Naive thymus-derived CD8-positive, alpha-beta T cell (primary cell): Measurements from ENCODE around the gene ZNF143. TPM values are rescaled to one million over a fixed set of nuclear protein-coding genes. Genes with fewer than 3 reads are reported as not detected.

ENCODE experiments used
- ATAC-seq, 2 donors: fragments of 150-1000 bp; cut with Tn5 transposase in 1 of 2; sonication (Bioruptor Pico), chemical (Tn5 transposase) in 1 of 2; 1 replicate in 1 of 2; 2 replicates in 1 of 2; pipeline ENCODE4 v1.10.0; 2021; ENCODE audit warnings: mild to moderate bottlenecking in 2 of 2, moderate library complexity in 2 of 2
- POLR2A ChIA-PET: fragments of 350-600 bp; sonication (Branson Sonifier 250); formaldehyde crosslinking; loops from one replicate; lab custom pipeline; 2021; ENCODE audit warnings: antibody characterized with exemption; lab: Charles Lee
- DNase-seq, 10 donors: peaks; one replicate each; pipeline versions ENCODE4 v3.0.0 to v3.0.0-alpha.2; 2020 to 2022
- H3K27ac Mint-ChIP-seq, 10 donors: one replicate each; pipeline ENCODE4 v1.8.0; 2020 to 2022; ENCODE audit warnings: mild to moderate bottlenecking in 10 of 10, mixed read lengths in 10 of 10, moderate library complexity in 4 of 10, inconsistent platforms in 1 of 10
- H3K27me3 Mint-ChIP-seq, 5 donors: one replicate each; pipeline ENCODE4 v1.8.0; 2021 to 2022; ENCODE audit warnings: mixed read lengths in 5 of 5
- H3K36me3 Mint-ChIP-seq, 3 donors: one replicate each; pipeline ENCODE4 v1.8.0; 2020 to 2022; ENCODE audit warnings: mixed read lengths in 3 of 3, mild to moderate bottlenecking in 2 of 3, inconsistent platforms in 1 of 3
- H3K4me1 Mint-ChIP-seq, 4 donors: one replicate each; pipeline ENCODE4 v1.8.0; 2021 to 2022; ENCODE audit warnings: mixed read lengths in 4 of 4
- H3K4me3 Mint-ChIP-seq, 10 donors: one replicate each; pipeline ENCODE4 v1.8.0; 2020 to 2022; ENCODE audit warnings: mild to moderate bottlenecking in 10 of 10, mixed read lengths in 10 of 10, moderate library complexity in 6 of 10, inconsistent platforms in 1 of 10
- H3K9me3 Mint-ChIP-seq, 9 donors: one replicate each; pipeline ENCODE4 v1.8.0; 2020 to 2022; ENCODE audit warnings: mixed read lengths in 9 of 9, mild to moderate bottlenecking in 3 of 9, inconsistent platforms in 1 of 9, moderate library complexity in 1 of 9
- polyA plus RNA-seq, 3 donors: library from polyadenylated mRNA; unstranded; fragments of 300-500 nt; fragmentation: Illumina TruSeq; gene quantifications; one replicate each; pipeline ENCODE4 v1.2.3, GENCODE V29; 2021
- total RNA-seq, 8 experiments: library from RNA in 2 of 8; stranded (reverse) in 2 of 8; gene quantifications; one replicate each; pipeline ENCODE4 v1.2.3 and lab custom pipeline; 2021 to 2026

Gene ZNF143
- total and polyA plus RNA-seq, 5 experiments from 2014 or later = 28.1 to 51.3 (median 38.5) TPM

DNA sequence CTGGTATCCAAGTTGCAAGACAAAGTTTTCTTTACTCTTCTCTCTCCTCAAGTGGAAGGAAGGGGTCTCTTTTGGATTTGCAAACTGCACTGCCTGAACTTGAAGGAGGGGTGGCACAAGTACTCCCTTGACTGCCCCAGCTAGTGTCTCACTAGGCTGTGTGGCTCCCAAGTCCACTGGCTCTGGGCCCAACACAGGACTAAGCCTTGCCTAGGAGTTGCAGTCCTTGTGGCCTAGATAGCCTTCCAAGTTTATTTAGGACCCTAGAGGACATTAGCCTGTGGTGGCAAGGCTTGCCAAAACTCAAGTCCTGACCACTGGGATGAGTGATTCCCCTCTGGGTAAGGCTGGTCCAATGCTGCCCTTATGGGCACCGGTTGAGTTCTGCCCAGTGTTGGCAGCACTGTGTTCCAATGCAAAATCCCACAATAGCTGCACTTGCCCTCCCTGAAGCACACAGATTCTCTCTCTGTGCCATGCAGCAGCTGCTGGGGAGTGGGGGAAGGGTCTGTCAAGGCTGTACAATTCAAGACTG, 102.5 kb downstream of the ZNF143 start:
- POLR2A ChIA-PET = no interaction called here
- Mint-ChIP-seq H3K27ac (no peak overlapping the region), H3K27me3 (no peaks in the 10 kb centered on the region), H3K4me1 (peaks cover 0 to 9% (median 0%) of the 10 kb centered on the region in 4 donors), H3K9me3 (peaks cover 12 to 35% (median 23%) of the 10 kb centered on the region in 9 donors), H3K36me3 (peaks cover 8 to 29% (median 20%) of the 10 kb centered on the region in 3 donors), H3K4me3 (no peak overlapping the region)
- no peak for DNase-seq
- no peak for ATAC-seq

GRCh38 chr11:9565822-9566560, 105.2 kb downstream of the ZNF143 start:
- Mint-ChIP-seq H3K27ac (peak overlapping the region in 3 of 10 donors; percentile 27 to 48 (median 37)), H3K4me3 (no peak overlapping the region), H3K36me3 (peaks cover 5 to 15% (median 12%) of the 10 kb centered on the region in 3 donors), H3K27me3 (no peaks in the 10 kb centered on the region), H3K4me1 (peaks cover 0 to 24% (median 0%) of the 10 kb centered on the region in 4 donors), H3K9me3 (peaks cover 4 to 19% (median 11%) of the 10 kb centered on the region in 9 donors)
- DNase-seq = no peak
- peak in 1 of 2 donors; percentile 77 for ATAC-seq
- POLR2A ChIA-PET = no interaction called here

DNA sequence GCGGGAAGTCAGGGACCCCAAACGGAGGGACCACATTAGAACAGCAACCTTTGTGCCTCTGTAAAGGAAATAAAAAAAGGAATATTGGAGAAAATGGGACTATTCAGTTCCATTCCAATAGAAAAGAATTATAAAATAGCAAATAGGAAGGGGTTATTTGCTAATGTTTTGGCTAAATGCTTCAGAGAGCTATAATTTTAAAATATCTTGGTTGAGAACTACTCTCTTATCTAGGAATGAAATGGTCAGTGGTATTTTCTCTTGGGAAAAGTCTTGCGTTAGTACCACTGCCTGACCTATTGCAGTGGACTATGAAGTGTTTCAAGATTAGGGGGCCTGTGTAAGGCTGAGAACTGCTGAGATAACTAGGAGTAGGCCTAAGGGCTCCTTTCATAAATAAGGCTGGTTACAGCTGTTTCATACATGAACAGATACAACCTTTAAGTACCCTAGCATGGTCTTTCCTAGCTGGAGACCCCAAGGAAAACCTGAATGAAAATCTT, 105.8 kb downstream of the ZNF143 start:
- ATAC-seq = no peak
- POLR2A ChIA-PET = interaction anchor here (0.7 kb wide), 1 partner anchor 58 kb away, joined by 3 read pairs; no protein-coding TSS in a partner anchor

DNA sequence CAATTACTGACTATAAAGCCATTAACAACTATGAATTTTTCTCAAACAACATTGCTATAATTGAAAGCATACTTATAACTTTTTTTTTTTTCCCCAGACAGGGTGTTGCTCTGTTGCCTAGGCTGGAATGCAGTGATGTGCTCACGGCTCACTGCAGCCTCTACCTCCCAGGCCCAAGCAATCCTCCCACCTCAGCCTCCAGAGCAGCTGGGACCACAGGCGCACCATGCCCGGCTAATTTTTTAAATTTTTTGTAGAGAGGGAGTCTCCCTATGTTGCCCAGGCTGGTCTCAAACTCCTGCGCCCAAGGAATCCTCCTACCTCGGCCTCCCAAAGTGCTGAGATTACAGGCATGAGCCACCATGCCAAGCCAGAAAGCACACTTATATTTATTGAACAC, 106.6 kb downstream of the ZNF143 start:
- Mint-ChIP-seq H3K27ac (no peak overlapping the region), H3K27me3 (peaks cover 0 to 10% (median 0%) of the 10 kb centered on the region in 5 donors), H3K9me3 (peaks cover 0 to 7% (median under 1%) of the 10 kb centered on the region in 9 donors), H3K36me3 (peaks cover 0 to 3% (median under 1%) of the 10 kb centered on the region in 3 donors), H3K4me1 (peaks cover 0 to 27% (median 0%) of the 10 kb centered on the region in 4 donors), H3K4me3 (no peak overlapping the region)
- POLR2A ChIA-PET = interaction anchor here (0.7 kb wide), 1 partner anchor 57 kb away, joined by 3 read pairs; no protein-coding TSS in a partner anchor
- no peak for DNase-seq
- ATAC-seq = no peak

More for the DNA sequence above, 105.8 kb downstream of the ZNF143 start:
- Mint-ChIP-seq H3K4me1 (peaks cover 0 to 25% (median 0%) of the 10 kb centered on the region in 4 donors), H3K36me3 (peaks cover 2 to 9% (median 6%) of the 10 kb centered on the region in 3 donors), H3K9me3 (peaks cover 2 to 13% (median 5%) of the 10 kb centered on the region in 9 donors), H3K4me3 (no peak overlapping the region), H3K27me3 (peaks cover 0 to 3% (median 0%) of the 10 kb centered on the region in 5 donors), H3K27ac (peak overlapping the region in 1 of 10 donors; percentile 27)
- no peak for DNase-seq

GRCh38 chr11:9568161-9568853, 107.5 kb downstream of the ZNF143 start:
- peak overlapping the region in 2 of 10 donors; percentile 75 to 85 for H3K27ac Mint-ChIP-seq
- no peak for ATAC-seq
- peaks cover 0 to under 1% (median 0%) of the 10 kb centered on the region in 9 donors for H3K9me3 Mint-ChIP-seq
- no peak for DNase-seq
- H3K36me3 Mint-ChIP-seq = peaks cover 0 to 3% (median 0%) of the 10 kb centered on the region in 3 donors
- POLR2A ChIA-PET = interaction anchor here (0.6 kb wide), 1 partner anchor 187 kb away, joined by 4 read pairs; no protein-coding TSS in a partner anchor
- H3K4me1 Mint-ChIP-seq = peaks cover 0 to 27% (median 0%) of the 10 kb centered on the region in 4 donors
- no peak overlapping the region for H3K4me3 Mint-ChIP-seq
- H3K27me3 Mint-ChIP-seq = peaks cover 0 to 12% (median 0%) of the 10 kb centered on the region in 5 donors

DNA sequence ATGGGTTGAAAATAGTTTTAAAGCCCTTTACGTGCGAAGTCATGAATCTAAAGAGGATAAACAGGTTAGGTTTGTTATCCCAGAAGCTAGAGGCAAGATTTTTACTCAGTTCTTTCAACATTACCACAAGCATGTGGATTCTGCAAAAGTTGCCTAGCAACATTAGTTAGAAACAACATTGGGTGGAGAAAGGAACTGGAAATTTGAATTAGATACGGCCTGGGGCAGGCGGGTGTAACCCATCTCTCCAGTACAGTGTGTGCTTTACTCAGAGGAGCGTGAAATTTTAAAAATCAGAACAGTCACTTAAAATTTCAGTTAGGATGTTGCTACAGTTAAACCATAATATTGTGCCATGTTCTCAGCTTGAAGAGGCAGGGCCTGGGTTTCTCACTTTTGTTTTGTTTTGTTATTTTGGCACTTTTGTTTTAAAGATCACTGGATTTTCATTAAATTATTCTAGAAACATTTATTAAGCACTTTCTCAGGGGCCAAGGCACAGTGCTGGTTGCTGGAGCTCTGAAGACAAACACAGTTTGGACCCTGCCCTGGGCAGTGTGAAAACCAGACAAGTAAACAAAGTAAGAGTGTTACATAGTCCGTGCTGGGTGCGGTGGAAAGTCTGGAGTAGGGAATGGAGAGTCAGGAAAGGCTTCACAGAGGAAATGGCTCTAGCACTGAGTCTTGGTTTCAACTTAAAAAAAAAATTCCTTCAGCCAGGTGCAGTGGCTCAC, 108.2 kb downstream of the ZNF143 start:
- H3K36me3 Mint-ChIP-seq = peaks cover 0 to 1% (median 0%) of the 10 kb centered on the region in 3 donors
- H3K4me3 Mint-ChIP-seq = no peak overlapping the region
- DNase-seq = no peak
- no peak for ATAC-seq
- H3K27me3 Mint-ChIP-seq = peaks cover 0 to 12% (median 0%) of the 10 kb centered on the region in 5 donors
- H3K9me3 Mint-ChIP-seq = peaks cover 0 to 2% (median 0%) of the 10 kb centered on the region in 9 donors
- H3K27ac Mint-ChIP-seq = peak overlapping the region in 2 of 10 donors; percentile 75 to 85
- POLR2A ChIA-PET = interaction anchor here (0.7 kb wide), 1 partner anchor 419 kb away, joined by 3 read pairs; no protein-coding TSS in a partner anchor
- H3K4me1 Mint-ChIP-seq = peaks cover 0 to 27% (median 0%) of the 10 kb centered on the region in 4 donors

DNA sequence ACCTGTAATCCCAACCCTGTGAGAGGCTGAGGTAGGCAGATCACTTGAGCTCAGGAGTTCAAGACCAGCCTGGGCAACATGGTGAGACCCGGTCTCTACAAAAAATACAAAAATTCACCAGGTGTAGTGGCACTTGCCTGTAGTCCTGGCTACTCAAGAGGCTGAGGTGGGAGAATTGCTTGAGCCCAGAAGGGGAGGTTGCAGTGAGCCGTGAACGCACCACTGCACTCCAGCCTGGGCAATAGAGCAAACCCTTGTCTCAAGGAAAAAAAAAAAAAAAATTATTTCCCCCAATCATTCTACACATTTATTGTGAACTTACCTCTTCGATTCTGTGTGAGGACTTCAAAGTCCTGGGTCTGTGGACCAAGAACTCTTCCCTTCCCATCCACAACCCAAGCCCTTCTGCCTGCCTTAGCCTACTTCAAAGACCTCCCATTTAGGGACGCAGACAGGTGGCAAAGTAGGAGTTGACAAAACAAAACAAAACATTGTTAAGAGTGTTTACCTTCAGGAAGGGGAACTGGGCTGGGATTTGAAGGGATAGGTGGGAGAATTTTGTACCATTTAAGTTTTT, 108.9 kb downstream of the ZNF143 start:
- H3K9me3 Mint-ChIP-seq = peaks cover 0 to 2% (median 0%) of the 10 kb centered on the region in 9 donors
- peaks cover 0 to 13% (median 2%) of the 10 kb centered on the region in 5 donors for H3K27me3 Mint-ChIP-seq
- ATAC-seq (no peak), DNase-seq (no peak)
- H3K27ac Mint-ChIP-seq = peak overlapping the region in 1 of 10 donors; percentile 75
- POLR2A ChIA-PET = interaction anchor here (0.7 kb wide), 1 partner anchor 420 kb away, joined by 3 read pairs; no protein-coding TSS in a partner anchor
- peaks cover 2 to 27% (median 2%) of the 10 kb centered on the region in 4 donors for H3K4me1 Mint-ChIP-seq
- no peak overlapping the region for H3K4me3 Mint-ChIP-seq
- no peaks in the 10 kb centered on the region for H3K36me3 Mint-ChIP-seq

- ATAC-seq = no peak
- DNase-seq = no peak
- H3K4me1 Mint-ChIP-seq = peaks cover 6 to 34% (median 9%) of the 10 kb centered on the region in 4 donors
- peaks cover 0 to 21% (median 10%) of the 10 kb centered on the region in 5 donors for H3K27me3 Mint-ChIP-seq
- peak overlapping the region in 1 of 10 donors; percentile 69 for H3K27ac Mint-ChIP-seq
- peaks cover 0 to 2% (median 0%) of the 10 kb centered on the region in 9 donors for H3K9me3 Mint-ChIP-seq
- H3K4me3 Mint-ChIP-seq = peak overlapping the region in 1 of 10 donors; percentile 18
- no peaks in the 10 kb centered on the region for H3K36me3 Mint-ChIP-seq
- POLR2A ChIA-PET = interaction anchor here (0.7 kb wide), 1 partner anchor 1008 kb away, joined by 3 read pairs; no protein-coding TSS in a partner anchor
Measured at GRCh38 chr11:9570313-9571025, 109.7 kb downstream of the ZNF143 start.

DNA sequence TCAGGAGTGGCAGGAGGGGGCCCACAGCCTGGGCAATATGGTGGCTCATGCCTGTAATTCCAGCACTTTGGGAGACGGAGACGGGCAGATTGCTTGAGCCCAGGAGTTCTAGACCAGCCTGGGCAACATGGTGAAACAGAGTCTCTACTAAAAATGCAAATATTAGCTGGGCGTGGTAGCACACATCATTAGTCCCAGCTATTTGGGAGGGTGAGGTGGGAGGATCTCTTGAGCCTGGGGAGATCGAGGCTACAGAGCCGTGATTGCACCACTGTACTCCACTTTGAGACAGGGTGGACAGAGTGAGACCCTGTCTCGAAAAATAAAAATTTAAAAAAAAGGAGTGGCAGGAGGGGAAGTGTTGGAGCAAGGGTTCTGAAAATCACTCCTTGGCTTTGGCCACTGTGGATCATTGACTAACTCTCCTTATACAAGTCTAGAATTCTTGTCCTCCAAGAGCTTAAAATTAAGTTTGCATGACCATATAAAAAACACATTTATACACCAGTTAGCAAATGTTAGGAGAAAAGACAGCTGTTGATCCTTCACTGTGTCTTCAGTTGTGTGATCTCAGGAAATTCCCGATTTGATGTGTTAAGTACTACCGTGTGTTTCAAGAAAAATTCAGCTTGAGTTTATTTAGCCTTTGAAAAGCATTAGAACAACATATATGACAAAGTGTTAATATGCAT, 110.4 kb downstream of the ZNF143 start:
- Mint-ChIP-seq H3K9me3 (peaks cover 0 to 2% (median 0%) of the 10 kb centered on the region in 9 donors), H3K4me3 (peak overlapping the region in 6 of 10 donors; percentile 35 to 90 (median 74)), H3K36me3 (peaks cover 0 to 2% (median 0%) of the 10 kb centered on the region in 3 donors), H3K4me1 (peaks cover 6 to 34% (median 9%) of the 10 kb centered on the region in 4 donors), H3K27ac (no peak overlapping the region), H3K27me3 (peaks cover 0 to 21% (median 14%) of the 10 kb centered on the region in 5 donors)
- DNase-seq = no peak
- no peak for ATAC-seq
- POLR2A ChIA-PET = interaction anchor here (1.4 kb wide), 1 partner anchor 12 kb away, joined by 3 read pairs; no protein-coding TSS in a partner anchor

DNA sequence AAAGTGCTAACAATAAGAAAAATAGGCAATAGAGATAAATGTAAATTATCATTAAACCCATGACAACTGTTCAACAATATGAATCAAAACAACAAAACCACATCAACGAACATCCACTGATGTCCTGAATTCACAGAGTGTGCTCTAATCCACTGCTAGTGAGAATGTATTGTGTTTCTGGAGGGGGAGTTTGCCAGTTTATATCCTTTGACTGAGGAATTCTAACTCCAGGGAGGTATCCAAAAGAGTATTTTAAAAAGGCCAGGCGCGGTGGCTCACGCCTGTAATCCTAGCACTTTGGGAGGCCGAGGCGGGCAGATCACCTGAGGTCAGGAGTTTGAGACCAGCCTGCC, 110.9 kb downstream of the ZNF143 start:
- peaks cover 0 to 2% (median 0%) of the 10 kb centered on the region in 9 donors for H3K9me3 Mint-ChIP-seq
- POLR2A ChIA-PET = interaction anchor here (1.4 kb wide), 1 partner anchor 11 kb away, joined by 3 read pairs; no protein-coding TSS in a partner anchor
- ATAC-seq (no peak), DNase-seq (no peak)
- H3K36me3 Mint-ChIP-seq = peaks cover 0 to 2% (median 0%) of the 10 kb centered on the region in 3 donors
- peak overlapping the region in 2 of 10 donors; percentile 15 to 43 for H3K27ac Mint-ChIP-seq
- peak overlapping the region; percentile 59 to 90 (median 78) for H3K4me3 Mint-ChIP-seq
- peaks cover 0 to 22% (median 14%) of the 10 kb centered on the region in 5 donors for H3K27me3 Mint-ChIP-seq
- peaks cover 6 to 33% (median 9%) of the 10 kb centered on the region in 4 donors for H3K4me1 Mint-ChIP-seq
